Measurements from ENCODE around the gene FUNDC2. TPM values are rescaled to one million over a fixed set of nuclear protein-coding genes. Genes with fewer than 3 reads are reported as not detected.
A peak's percentile ranks its signal among the peaks of the same experiment; 100 is the strongest.

The FUNDC2 gene
- total and polyA plus RNA-seq, 10 of the 15 experiments (the other 5 are each of a cell fraction or from before 2014, with no cell fraction given) = 70.5 to 353 (median 165) TPM

GRCh38 chrX:155056877-155057792 lies 30.5 kb downstream of the FUNDC2 start (continued):
- TF ChIP-seq, protein P1, sequence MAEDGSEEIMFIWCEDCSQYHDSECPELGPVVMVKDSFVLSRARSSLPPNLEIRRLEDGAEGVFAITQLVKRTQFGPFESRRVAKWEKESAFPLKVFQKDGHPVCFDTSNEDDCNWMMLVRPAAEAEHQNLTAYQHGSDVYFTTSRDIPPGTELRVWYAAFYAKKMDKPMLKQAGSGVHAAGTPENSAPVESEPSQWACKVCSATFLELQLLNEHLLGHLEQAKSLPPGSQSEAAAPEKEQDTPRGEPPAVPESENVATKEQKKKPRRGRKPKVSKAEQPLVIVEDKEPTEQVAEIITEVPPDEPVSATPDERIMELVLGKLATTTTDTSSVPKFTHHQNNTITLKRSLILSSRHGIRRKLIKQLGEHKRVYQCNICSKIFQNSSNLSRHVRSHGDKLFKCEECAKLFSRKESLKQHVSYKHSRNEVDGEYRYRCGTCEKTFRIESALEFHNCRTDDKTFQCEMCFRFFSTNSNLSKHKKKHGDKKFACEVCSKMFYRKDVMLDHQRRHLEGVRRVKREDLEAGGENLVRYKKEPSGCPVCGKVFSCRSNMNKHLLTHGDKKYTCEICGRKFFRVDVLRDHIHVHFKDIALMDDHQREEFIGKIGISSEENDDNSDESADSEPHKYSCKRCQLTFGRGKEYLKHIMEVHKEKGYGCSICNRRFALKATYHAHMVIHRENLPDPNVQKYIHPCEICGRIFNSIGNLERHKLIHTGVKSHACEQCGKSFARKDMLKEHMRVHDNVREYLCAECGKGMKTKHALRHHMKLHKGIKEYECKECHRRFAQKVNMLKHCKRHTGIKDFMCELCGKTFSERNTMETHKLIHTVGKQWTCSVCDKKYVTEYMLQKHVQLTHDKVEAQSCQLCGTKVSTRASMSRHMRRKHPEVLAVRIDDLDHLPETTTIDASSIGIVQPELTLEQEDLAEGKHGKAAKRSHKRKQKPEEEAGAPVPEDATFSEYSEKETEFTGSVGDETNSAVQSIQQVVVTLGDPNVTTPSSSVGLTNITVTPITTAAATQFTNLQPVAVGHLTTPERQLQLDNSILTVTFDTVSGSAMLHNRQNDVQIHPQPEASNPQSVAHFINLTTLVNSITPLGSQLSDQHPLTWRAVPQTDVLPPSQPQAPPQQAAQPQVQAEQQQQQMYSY (CRISPR knock-in tag; IDR thresholded peaks at IDR 0.05) = no peak
- TF ChIP-seq EGR1 (IDR thresholded peaks at IDR 0.05; ENCODE audit: borderline replicate concordance in 1 of 2, low read depth in 2 of 2, low read length in 2 of 2) (0 out of 3 replicates have a peak, but pooled peaks of 1 of the 2 experiments have one; percentile 15), RB1 (IDR thresholded peaks at IDR 0.05; ENCODE audit: borderline replicate concordance) (no peak), NFYA (IDR thresholded peaks at IDR 0.05; ENCODE audit: borderline replicate concordance, low read depth, low read length) (no peak), NFIC (IDR thresholded peaks at IDR 0.05; ENCODE audit: low read depth, low read length) (no peak), SREBF2 (IDR thresholded peaks at IDR 0.05; ENCODE audit: low read length) (no peak), STAT3 (IDR thresholded peaks at IDR 0.05; ENCODE audit: low read depth, low read length) (no peak), EP300 (IDR thresholded peaks at IDR 0.05; ENCODE audit: borderline replicate concordance in 1 of 2, control insufficient read depth in 1 of 2, low read depth in 2 of 2, low read length in 2 of 2) (no peak), EZH2 (IDR thresholded peaks at IDR 0.05; ENCODE audit: borderline replicate concordance, control insufficient read depth, low read depth, low read length) (no peak), IRF4 (IDR thresholded peaks at IDR 0.05; ENCODE audit: low read depth, low read length) (no peak), NFXL1 (IDR thresholded peaks at IDR 0.05; ENCODE audit: borderline replicate concordance) (no peak), YY1 (IDR thresholded peaks at IDR 0.05; ENCODE audit: low read depth, low read length) (no peak), FOS (IDR thresholded peaks at IDR 0.05; ENCODE audit: borderline replicate concordance, extremely low read depth, insufficient read length) (no peak), ZNF274 (IDR thresholded peaks at IDR 0.05; ENCODE audit: insufficient read depth, insufficient read length) (no peak), ELK1 (IDR thresholded peaks at IDR 0.05; ENCODE audit: low read depth, low read length) (no peak), ZNF207 (IDR thresholded peaks at IDR 0.05; ENCODE audit: borderline replicate concordance) (no peak)
- TF ChIP-seq, protein P2, sequence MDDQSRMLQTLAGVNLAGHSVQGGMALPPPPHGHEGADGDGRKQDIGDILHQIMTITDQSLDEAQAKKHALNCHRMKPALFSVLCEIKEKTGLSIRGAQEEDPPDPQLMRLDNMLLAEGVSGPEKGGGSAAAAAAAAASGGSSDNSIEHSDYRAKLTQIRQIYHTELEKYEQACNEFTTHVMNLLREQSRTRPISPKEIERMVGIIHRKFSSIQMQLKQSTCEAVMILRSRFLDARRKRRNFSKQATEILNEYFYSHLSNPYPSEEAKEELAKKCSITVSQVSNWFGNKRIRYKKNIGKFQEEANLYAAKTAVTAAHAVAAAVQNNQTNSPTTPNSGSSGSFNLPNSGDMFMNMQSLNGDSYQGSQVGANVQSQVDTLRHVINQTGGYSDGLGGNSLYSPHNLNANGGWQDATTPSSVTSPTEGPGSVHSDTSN (IDR thresholded peaks at IDR 0.05; ENCODE audit: insufficient replicate concordance, low read depth, low read length) = no peak
- TF ChIP-seq, protein P3, sequence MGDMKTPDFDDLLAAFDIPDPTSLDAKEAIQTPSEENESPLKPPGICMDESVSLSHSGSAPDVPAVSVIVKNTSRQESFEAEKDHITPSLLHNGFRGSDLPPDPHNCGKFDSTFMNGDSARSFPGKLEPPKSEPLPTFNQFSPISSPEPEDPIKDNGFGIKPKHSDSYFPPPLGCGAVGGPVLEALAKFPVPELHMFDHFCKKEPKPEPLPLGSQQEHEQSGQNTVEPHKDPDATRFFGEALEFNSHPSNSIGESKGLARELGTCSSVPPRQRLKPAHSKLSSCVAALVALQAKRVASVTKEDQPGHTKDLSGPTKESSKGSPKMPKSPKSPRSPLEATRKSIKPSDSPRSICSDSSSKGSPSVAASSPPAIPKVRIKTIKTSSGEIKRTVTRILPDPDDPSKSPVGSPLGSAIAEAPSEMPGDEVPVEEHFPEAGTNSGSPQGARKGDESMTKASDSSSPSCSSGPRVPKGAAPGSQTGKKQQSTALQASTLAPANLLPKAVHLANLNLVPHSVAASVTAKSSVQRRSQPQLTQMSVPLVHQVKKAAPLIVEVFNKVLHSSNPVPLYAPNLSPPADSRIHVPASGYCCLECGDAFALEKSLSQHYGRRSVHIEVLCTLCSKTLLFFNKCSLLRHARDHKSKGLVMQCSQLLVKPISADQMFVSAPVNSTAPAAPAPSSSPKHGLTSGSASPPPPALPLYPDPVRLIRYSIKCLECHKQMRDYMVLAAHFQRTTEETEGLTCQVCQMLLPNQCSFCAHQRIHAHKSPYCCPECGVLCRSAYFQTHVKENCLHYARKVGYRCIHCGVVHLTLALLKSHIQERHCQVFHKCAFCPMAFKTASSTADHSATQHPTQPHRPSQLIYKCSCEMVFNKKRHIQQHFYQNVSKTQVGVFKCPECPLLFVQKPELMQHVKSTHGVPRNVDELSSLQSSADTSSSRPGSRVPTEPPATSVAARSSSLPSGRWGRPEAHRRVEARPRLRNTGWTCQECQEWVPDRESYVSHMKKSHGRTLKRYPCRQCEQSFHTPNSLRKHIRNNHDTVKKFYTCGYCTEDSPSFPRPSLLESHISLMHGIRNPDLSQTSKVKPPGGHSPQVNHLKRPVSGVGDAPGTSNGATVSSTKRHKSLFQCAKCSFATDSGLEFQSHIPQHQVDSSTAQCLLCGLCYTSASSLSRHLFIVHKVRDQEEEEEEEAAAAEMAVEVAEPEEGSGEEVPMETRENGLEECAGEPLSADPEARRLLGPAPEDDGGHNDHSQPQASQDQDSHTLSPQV (IDR thresholded peaks at IDR 0.05) = no peak
